DND-41 (cell line): Measurements from ENCODE around the gene TSHZ2.
"Not testable (repeated sequence)": the region's sequence is repeated elsewhere in the genome, so short reads cannot be mapped to it uniquely, and the experiment has no call there.

ENCODE experiments used
- ATAC-seq: fragments of 200-7000 bp; cut with Tn5 transposase; 3 replicates; pipeline ENCODE4 v1.9.1; 2021; ENCODE audit warnings: low read depth; ENCODE audit not compliant: insufficient read depth
- DNase-seq: peaks from one replicate; pipeline ENCODE4 v3.0.0-alpha.2; 2020
- H2AFZ ChIP-seq: 2 replicates; pipeline ENCODE4 v1.6.0; 2012; ENCODE audit warnings: low read depth, low read length
- H3K27ac ChIP-seq: 2 replicates; pipeline ENCODE4 v1.5.1; 2012; ENCODE audit warnings: low read length, inconsistent platforms
- H3K27me3 ChIP-seq: fragments of 200-600 bp; sonication (generic); 2 replicates; pipeline ENCODE4 v1.6.0; 2012; ENCODE audit warnings: low read length, mild to moderate bottlenecking, inconsistent platforms; ENCODE audit not compliant: insufficient read depth, poor library complexity
- H3K36me3 ChIP-seq: 2 replicates; pipeline ENCODE4 v1.5.1; 2012; ENCODE audit warnings: low read length, inconsistent platforms; ENCODE audit not compliant: insufficient read depth
- H3K4me1 ChIP-seq: 2 replicates; pipeline ENCODE4 v1.5.1; 2012; ENCODE audit warnings: mild to moderate bottlenecking, low read length; ENCODE audit not compliant: insufficient read depth
- H3K4me2 ChIP-seq: 2 replicates; pipeline ENCODE4 v1.6.0; 2012; ENCODE audit warnings: mild to moderate bottlenecking, moderate library complexity, low read length, inconsistent platforms; ENCODE audit not compliant: insufficient read depth
- H3K4me3 ChIP-seq, 2 experiments: fragments of 200-600 bp in 1 of 2; shearing (Covaris generic) in 1 of 2; 2 replicates each; pipeline ENCODE4 v1.5.1; 2012 to 2016; ENCODE audit warnings: inconsistent platforms in 2 of 2, low read length in 2 of 2, mild to moderate bottlenecking in 2 of 2, low read depth in 1 of 2, moderate library complexity in 1 of 2
- H3K79me2 ChIP-seq: 2 replicates; pipeline ENCODE4 v1.6.0; 2012; ENCODE audit warnings: low read length, inconsistent platforms; ENCODE audit not compliant: insufficient read depth
- H3K9ac ChIP-seq: 2 replicates; pipeline ENCODE4 v1.6.0; 2012; ENCODE audit warnings: low read depth, mild to moderate bottlenecking, inconsistent platforms, low read length, moderate library complexity
- H3K9me3 ChIP-seq: 2 replicates; pipeline ENCODE4 v1.5.1; 2012; ENCODE audit warnings: low read length, moderate library complexity, mild to moderate bottlenecking, inconsistent platforms; ENCODE audit not compliant: insufficient read depth, severe bottlenecking
- H4K20me1 ChIP-seq: 2 replicates; pipeline ENCODE4 v1.6.0; 2012; ENCODE audit warnings: low read length; ENCODE audit not compliant: insufficient read depth
- EZH2 ChIP-seq: IDR thresholded peaks from 3 replicates; pipeline ENCODE4 v1.6.1; 2012; ENCODE audit warnings: borderline replicate concordance, low read depth, mild to moderate bottlenecking, moderate library complexity, low read length, inconsistent platforms; ENCODE audit not compliant: severe bottlenecking
- TF ChIP-seq, protein P1 (sequence below): IDR thresholded peaks from 2 replicates; pipeline ENCODE4 v1.5.1; 2012; ENCODE audit warnings: borderline replicate concordance, low read length, moderate library complexity, mild to moderate bottlenecking; ENCODE audit not compliant: poor library complexity, severe bottlenecking; ENCODE audit errors: extremely low read depth

The TSHZ2 gene

GRCh38 chr20:53533500-53533899, 561.3 kb downstream of the TSHZ2 start:
- H3K9ac ChIP-seq, result no peak overlapping the region
- no peaks in the 10 kb centered on the region for H3K79me2 ChIP-seq
- H3K36me3 ChIP-seq, result no peaks in the 10 kb centered on the region
- H3K27me3 ChIP-seq, result no peaks in the 10 kb centered on the region
- no peak overlapping the region for H2AFZ ChIP-seq
- no peaks in the 10 kb centered on the region for H4K20me1 ChIP-seq
- H3K27ac ChIP-seq, result no peak overlapping the region
- ATAC-seq (no peak), DNase-seq (no peak)
- no peak overlapping the region for H3K4me2 ChIP-seq
- no peaks in the 10 kb centered on the region for H3K9me3 ChIP-seq
- H3K4me3 ChIP-seq, result no peak overlapping the region
- H3K4me1 ChIP-seq, result no peaks in the 10 kb centered on the region
- TF ChIP-seq EZH2, result no peak
- TF ChIP-seq, protein P1, sequence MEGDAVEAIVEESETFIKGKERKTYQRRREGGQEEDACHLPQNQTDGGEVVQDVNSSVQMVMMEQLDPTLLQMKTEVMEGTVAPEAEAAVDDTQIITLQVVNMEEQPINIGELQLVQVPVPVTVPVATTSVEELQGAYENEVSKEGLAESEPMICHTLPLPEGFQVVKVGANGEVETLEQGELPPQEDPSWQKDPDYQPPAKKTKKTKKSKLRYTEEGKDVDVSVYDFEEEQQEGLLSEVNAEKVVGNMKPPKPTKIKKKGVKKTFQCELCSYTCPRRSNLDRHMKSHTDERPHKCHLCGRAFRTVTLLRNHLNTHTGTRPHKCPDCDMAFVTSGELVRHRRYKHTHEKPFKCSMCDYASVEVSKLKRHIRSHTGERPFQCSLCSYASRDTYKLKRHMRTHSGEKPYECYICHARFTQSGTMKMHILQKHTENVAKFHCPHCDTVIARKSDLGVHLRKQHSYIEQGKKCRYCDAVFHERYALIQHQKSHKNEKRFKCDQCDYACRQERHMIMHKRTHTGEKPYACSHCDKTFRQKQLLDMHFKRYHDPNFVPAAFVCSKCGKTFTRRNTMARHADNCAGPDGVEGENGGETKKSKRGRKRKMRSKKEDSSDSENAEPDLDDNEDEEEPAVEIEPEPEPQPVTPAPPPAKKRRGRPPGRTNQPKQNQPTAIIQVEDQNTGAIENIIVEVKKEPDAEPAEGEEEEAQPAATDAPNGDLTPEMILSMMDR, result no peak

GRCh38 chr20:53534037-53534436, 561.9 kb downstream of the TSHZ2 start:
- Histone ChIP-seq H3K9ac (no peak overlapping the region), H3K36me3 (no peaks in the 10 kb centered on the region), H3K4me3 (no peak overlapping the region), H3K4me2 (no peak overlapping the region), H3K27me3 (no peaks in the 10 kb centered on the region), H2AFZ (no peak overlapping the region), H4K20me1 (no peaks in the 10 kb centered on the region), H3K4me1 (no peaks in the 10 kb centered on the region), H3K79me2 (no peaks in the 10 kb centered on the region), H3K9me3 (no peaks in the 10 kb centered on the region), H3K27ac (no peak overlapping the region)
- TF ChIP-seq, protein P1, result no peak
- no peak for TF ChIP-seq EZH2
- DNase-seq, result no peak
- no peak for ATAC-seq

DNA sequence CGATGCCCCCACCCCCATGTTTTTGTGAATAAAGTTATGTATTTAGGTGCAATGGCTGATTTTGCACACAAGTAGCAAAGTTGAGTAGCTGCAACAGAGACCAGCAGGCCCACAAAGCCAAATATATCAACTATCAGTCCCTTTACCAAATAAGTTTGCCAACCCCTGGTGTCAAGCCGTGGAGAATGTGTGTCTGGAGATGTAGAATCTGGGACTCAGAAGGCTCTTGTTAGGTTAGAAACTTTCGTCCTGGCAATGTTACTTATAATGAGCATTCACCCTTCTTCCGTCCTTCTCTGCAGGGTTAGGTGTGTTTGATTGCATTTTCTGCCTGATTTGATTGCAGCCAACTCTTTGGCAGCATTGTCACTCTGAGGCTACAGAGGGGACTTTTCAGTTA, 563.7 kb downstream of the TSHZ2 start:
- Histone ChIP-seq H3K4me3 (no peak overlapping the region), H3K79me2 (no peaks in the 10 kb centered on the region), H3K36me3 (no peaks in the 10 kb centered on the region), H3K4me2 (no peak overlapping the region), H3K27me3 (no peaks in the 10 kb centered on the region), H3K27ac (no peak overlapping the region), H3K4me1 (no peaks in the 10 kb centered on the region), H2AFZ (no peak overlapping the region), H3K9ac (no peak overlapping the region), H3K9me3 (no peaks in the 10 kb centered on the region), H4K20me1 (no peaks in the 10 kb centered on the region)
- DNase-seq, result no peak
- TF ChIP-seq EZH2, result no peak
- TF ChIP-seq, protein P1, result no peak
- no peak for ATAC-seq

- ATAC-seq, H3K9me3 ChIP-seq: not testable (repeated sequence)
Measured at GRCh38 chr20:53536382-53536781, 564.2 kb downstream of the TSHZ2 start.

More at GRCh38 chr20:53536382-53536781, 564.2 kb downstream of the TSHZ2 start:
- H3K9ac ChIP-seq, H3K4me1 ChIP-seq, H3K4me2 ChIP-seq, H3K79me2 ChIP-seq, H3K27me3 ChIP-seq, H2AFZ ChIP-seq, H3K4me3 ChIP-seq, H3K27ac ChIP-seq, H4K20me1 ChIP-seq, H3K36me3 ChIP-seq, DNase-seq: not testable (repeated sequence)
